AG08395 (cell line): ENCODE data around the gene OR2T29.
"Not testable (repeated sequence)": the region's sequence is repeated elsewhere in the genome, so short reads cannot be mapped to it uniquely, and the experiment has no call there.

Experiments
- DNase-seq: peaks from one replicate; pipeline ENCODE4 v3.0.0; 2012; ENCODE audit warnings: mixed read lengths, low spot score

The OR2T29 gene, protein sequence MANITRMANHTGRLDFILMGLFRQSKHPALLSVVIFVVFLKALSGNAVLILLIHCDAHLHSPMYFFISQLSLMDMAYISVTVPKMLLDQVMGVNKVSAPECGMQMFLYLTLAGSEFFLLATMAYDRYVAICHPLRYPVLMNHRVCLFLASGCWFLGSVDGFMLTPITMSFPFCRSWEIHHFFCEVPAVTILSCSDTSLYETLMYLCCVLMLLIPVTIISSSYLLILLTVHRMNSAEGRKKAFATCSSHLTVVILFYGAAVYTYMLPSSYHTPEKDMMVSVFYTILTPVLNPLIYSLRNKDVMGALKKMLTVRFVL

DNA sequence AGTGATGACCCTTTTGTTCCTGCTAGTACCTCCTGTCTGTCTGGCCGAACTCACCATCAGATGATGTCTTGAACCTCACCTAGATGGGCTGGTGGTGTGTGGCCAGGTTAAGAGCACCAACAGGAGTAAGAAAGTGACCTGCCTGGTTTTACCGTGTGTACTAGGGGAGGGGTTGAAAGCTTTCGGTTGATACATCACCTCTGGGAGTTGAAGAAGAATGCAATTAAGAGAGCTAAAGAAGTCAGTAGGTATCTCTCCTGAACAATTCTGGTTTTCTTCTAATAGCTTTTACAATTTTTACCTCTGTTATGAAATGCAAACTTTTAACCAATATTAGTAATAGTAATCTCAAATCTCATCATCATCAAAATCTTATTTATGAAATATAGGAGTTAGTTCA, at the start of gene OR2T29:
OR2T29 (minus strand) TSS at position 101 of the 400 bp plus-strand sequence. CDS start 3,281 bp downstream, outside the sequence.
- not testable (repeated sequence) for DNase-seq

DNA sequence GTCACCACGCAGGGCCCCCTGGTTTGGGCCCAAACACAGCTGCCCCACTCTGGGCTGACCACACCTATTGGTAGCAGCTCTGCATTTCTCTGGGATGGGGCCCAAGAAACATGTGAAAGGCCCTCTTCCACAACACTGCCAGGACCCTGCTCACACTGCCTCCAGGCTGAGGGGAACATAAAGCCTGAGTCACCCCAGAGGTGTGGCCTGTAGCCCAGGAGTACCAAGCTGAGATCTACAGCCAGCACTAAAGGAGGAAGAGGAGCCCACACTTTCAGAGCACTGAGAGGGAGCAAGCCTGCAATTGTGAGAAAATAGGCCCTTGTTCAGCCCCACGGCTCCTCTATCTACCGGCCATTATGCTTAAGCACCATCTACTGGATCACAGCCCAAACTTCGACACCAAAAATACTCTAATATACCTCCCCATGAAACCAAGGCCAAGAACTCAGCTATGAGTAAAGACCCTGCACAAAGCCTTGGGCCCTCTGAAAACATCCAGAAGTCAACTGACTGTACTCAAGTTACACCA, 49.4 kb upstream of the OR2T29 start:
- DNase-seq = no peak

DNA sequence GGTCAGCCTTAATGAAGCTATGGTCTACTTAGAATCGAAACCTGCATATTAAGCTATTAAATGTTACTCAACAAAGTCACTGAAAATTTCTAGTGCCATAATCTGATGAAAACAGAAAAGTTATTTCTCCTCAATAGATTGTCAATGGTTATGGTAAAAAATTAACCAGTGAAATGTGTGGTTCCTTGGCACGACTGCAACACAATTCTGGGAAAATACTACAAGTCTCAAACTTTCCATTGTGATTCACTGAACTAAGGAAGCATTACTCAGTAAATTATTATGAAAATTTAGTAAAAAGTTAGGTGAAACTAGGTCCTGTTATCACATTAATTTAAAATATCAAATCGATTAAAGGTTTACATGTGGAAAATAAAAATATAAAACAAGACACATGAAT, 47.7 kb upstream of the OR2T29 start:
- DNase-seq = no peak

DNA sequence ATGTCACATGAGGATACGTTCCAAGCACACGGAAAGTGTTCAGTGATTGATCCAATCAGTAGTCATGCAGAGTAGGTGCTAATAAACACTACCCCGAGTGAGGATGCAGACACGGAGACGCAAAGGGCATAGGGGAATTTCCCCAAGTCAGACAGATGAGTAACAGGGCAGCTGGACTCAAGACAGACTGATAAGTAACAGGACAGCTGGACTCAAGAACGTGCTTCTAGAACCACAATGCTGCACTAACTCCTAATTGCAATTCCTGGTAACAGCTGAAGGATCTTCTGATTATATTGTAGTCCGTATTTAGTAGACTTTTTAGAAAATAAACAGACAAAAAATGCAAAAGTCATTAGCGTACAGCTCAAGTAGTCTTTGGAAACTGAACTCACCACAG, 36.8 kb upstream of the OR2T29 start:
- DNase-seq = no peak

DNA sequence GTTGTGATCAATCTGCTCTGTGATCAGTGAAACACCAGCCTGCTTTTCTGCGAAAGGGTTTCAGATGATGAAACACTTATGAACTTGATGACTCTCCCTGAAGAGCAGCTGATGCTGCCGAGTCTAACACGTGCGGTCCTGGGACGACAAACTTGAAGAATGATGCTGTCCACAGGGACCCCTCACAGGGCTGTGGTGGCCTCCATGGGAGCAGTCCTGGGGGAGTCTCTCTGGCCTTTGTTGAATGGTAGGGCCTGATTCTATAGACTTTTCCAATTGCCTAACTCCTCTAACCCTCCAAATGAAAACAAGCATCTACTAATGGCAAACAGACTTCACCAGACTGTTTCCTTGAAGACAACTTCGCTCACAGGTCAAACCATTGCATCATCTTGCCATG, 35.0 kb upstream of the OR2T29 start, which contains the start of gene OR2T10:
OR2T10 (minus strand) TSS at position 112 of the 400 bp plus-strand sequence. CDS start 3,932 bp downstream, outside the sequence.
- no peak for DNase-seq

DNA sequence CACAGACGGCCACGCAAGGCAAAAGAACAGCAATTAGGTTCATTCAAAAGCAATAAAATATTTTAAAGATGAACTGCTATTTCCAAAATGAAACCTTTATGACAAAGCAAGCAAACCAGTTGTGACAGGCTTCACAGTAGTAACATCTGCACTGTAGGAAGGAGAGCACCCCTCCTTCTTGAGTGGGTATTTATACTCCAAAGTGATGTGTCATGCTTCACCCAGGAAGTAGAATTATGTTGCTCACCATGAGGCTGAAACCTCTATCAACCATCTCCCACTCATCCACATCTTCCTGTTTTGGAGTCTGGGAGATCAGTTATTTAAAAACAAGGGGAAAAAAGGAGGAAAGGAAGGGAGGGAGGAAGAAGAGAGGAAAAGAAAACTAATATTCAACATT, 34.0 kb upstream of the OR2T29 start:
- no peak for DNase-seq

DNA sequence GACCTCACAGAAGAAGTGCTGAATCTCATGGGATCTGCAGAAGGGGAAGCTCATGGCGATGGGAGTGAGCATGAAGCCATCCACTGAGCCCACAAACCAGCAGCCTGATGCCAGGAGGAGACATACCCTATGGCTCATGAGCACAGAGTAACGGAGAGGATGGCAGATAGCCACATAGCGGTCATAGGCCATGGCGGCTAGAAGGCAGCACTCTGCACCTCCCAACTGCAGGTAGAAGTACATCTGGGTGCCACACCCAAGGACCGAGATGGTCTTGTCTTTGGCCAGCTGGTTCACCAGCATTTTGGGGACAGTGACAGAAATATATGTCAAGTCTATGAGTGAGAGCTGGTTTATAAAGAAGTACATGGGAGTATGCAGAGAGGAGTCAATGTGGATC, 30.7 kb upstream of the OR2T29 start:
- no peak for DNase-seq

DNA sequence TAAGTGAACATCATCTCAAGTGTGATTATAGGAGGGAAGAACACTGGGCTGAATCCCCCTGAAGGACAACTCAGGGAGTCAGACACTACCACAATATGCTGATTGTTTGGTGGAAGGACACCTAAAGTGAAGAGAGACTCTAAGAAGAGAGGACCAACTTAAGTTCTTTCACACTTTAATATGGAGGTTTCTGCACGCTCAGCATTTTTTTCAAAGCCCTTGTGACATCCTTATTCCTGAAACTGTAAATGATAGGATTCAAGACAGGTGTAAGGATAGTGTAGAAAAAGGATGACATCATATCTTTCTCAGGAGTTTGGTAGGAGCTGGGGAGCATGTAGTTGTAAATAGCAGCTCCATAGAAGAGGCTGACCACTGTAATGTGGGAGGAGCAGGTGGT, 30.1 kb upstream of the OR2T29 start:
- no peak for DNase-seq

DNA sequence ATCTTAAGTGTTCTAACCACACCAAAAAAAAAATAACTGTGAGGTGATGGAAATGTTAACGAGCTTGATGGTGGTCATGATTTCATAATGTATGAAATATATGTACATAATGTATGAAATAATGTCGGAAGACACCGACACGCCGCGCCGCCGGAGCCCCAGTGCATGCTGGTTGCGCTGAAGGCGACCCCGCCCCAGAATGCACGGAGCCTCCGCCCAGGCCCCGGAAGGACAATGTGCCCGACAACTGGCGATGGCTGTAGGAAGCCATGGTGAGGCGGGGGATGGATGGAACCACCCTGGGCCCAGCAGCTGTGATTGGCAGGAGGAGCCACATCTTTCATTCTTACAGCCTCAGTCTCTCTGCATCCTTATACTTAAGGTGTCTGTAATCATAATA, 27.5 kb upstream of the OR2T29 start:
- DNase-seq = no peak

DNA sequence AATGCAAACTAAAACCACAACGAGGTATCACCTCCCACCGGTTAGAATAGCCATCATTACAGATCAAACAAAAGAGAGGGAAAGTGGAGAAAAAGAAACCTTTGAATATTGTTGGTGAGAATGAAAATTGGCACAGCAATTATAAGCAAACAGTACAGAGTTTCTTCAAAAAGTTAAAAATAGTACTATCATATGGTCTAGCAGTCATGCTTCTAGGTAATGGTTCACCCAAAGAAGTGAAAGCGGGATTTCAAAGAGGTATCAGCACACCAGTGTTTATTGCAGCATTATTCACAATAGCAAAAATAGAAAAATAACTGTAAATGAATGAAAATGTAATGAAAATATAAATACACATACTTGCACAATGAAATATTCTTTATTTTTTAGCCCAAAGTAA, 26.8 kb upstream of the OR2T29 start:
- no peak for DNase-seq

DNA sequence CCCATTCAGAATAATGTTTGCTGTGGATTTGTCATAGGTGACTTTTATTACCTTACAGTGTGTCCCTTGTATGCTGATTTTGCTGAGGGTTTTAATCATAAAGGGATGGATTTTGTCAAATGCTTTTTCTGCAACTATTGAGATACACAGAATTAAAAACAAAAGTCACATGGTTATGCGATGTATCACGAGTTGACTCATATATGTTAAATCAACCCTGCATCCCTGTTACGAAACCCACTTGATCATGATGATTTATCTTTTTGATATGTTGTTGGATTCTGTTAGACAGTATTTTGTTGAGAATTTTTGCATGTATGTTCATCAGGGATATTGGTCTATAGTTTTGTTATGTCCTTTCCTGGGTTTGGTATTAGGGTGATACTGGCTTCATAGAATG, 22.7 kb upstream of the OR2T29 start:
- no peak for DNase-seq

DNA sequence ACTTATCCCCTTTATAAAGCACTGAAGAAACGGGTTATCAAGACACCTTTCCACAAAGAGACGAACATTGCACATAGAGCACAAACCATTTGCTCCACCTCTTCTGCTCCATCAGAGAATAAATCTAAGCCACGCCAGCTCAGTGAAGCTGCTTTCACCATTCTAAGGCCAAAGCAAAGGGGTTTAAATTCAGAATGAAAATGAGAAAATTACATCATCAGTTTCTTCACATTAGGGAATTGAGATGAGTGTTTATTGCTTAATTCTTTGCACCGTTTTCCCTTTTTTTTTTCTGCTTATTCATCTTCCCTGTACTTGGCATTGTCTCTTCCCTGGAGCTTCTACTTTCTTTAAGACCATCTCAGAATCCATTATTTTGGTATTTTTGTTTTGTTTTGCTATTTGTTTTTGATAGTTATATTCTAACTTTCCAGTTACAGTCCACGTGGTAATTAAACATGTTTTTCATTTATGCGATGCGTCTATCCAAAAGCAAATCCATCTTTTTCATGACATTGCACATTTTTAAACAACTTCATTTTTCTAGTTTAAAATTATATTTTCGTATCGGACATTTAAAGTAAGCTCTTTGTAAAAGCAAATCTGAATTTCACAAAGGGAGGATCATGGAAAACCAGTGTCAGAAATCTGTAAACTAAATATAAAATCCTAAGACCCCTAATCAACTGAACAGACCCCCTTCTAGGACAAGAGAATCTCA, 13.8 kb upstream of the OR2T29 start:
- DNase-seq = no peak

DNA sequence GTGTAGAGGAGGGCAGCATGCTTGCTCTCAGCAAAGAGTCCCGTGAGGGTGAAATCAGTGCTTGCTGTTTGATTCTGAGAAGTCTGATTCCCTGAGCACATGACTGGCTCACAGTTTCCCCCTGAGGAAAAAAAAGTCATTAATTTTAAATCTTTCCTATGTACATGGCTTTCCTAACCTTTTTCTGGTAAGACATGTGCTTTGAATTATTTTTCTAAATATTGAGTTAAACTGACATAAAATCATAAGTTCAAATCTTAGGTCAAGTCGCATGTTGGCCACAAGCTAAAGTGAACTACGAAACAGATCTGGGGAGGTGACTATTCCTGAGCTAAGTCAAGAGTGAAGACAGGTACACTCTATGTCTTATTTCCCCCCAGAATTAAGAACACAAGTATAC, 12.1 kb upstream of the OR2T29 start, which contains the start of gene OR2T34:
OR2T34 (minus strand) TSS at position 101 of the 400 bp plus-strand sequence; CDS start at position 101, 0 bp downstream.
- not testable (repeated sequence) for DNase-seq

DNA sequence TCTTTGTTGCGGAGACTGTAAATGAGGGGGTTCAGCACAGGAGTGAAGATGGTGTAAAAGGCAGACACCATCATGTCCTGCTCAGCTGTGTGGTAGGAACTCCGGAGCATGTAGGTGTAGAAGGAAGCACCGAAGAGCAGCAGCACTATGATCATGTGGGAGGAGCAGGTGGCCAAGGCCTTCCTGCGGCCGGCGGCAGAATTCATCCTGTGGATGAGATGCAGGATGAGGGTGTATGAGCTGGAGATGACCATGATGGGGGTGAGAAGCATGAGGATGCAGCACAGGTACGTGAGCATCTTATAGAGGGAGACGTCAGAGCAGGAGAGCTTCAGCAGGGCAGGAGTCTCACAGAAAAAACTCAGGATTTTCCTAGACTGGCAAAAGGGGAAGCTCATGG, 11.3 kb upstream of the OR2T29 start:
- not testable (repeated sequence) for DNase-seq

DNA sequence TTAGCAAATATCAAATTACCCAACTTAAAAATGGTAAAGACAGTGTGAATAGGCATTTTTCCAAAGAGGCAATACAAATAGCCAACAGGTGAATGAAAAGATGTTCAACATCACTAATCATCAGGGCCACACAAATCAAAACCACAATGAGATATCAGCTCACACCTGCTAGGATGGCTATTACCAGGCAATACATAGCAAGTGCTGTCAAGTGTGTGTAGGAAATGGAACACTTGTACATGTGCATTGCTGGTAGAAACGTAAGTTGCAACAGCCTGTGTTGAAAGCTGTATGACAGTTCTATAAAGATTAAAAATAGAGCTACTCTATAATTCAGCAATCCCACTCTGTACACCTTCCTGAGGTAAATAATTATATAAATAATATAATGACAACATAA, 9.5 kb upstream of the OR2T29 start:
- DNase-seq = not testable (repeated sequence)

DNA sequence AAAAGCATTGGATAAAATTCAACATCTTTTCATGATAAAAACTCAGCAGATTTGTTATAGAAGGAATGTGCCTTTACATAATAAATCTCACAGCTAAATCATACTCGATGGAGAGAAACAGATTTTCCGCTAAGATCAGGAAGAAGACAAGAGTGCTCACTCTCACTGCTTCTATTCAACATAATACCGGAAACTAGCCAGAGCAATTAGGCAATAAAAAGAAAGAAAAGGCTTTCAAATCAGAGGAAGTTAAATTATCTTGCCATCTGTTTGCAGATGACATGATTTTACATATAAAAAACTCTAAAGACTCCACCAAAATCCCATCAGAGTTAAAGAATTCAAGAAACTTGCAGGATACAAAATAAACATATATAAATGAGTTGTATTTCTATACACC, 8.2 kb upstream of the OR2T29 start:
- DNase-seq = not testable (repeated sequence)

DNA sequence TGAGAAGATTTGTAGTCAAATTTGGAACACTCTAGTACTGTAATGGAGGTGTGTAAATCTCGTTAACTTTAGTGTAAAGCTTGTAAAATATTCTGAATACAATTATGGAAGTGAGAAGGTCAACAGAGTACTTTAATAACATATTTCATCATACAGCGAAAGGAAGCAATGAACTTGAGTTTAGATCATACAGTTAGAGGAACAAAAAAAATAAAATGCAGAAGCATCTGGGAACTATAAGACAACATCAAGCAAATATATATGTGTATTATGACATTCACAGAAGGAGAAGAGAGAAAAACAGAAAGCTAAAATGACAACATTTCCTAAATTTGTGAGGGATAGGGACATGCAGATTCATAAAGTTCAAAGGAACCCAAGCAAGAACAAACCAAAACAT, 6.5 kb upstream of the OR2T29 start:
- not testable (repeated sequence) for DNase-seq

DNA sequence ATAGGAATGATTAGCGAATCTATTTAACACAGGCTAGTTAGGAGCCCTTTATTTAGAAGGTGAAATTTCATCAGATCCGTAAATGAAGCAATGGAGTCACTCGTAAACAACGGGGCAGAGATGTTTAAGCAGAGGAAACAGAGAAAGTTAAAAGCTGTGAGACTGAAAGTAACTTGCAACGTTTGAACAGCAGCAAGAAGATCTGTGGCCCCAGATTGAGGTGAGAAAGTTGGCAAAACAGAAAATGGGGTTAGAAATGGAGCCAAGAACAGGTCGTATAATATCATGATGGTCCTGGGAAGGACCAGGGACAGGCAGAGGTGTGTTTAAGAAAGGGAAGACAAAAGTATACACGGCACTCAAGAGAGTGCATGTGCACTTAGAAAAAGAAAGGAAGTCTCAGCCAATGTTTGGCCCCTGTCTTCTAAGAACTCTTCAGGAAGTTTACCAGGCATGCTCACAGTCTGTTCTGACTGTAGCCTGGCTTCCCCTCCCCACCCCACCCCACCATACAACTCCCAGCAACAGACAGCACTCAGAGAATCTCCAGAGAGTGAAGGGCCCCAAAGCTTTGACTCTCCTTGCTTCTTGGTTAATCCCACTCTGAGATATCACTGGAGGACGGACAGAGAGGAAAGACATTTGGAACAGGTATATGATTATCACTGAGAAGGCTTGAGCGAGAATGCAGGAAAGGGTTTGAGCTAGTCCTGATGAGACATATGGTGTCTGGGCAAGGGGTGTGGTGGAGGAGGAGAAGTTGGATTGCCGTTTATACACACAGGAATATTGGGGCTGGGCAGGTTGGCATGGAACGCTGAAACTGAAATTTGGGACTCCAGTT, 3.2 kb upstream of the OR2T29 start:
- not testable (repeated sequence) for DNase-seq

DNA sequence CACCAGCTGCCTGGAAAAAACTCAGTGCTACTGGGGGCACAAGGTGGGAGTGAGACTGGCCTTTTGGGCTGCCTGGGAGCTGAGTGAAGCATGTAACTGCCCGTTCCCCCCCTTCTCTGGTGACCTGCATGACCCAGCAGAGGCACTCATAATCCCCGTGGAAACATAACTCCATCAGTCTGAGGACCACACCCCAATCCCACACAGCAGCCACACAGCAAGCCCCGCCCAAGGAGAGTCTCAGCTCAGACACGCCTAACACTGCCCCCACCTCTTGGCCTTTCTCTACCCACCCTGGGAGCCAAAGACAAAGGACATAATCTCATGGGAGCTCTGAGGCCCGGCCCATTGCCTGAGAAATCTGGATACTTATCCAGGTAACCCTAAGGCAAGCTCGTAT, 11.5 kb downstream of the OR2T29 start:
- DNase-seq = not testable (repeated sequence)

DNA sequence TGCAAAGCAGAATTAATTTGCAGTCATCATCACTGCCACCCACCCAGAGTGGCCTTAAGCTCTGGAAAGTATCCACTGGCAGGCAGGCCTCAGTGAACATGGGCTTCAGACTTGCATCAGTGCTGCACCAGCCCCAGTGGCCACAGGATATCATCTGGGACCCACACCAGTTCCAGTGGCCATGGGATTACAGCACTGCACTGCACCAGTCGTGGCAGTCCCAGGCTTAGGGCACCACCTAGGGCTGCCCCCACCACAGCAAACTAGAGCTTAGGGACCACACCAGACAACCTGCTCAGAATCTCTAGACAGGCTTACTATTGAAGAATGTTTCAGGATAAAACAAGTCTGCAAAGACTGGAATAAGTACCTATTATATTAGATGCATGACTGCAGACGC, 15.2 kb downstream of the OR2T29 start:
- DNase-seq = not testable (repeated sequence)

DNA sequence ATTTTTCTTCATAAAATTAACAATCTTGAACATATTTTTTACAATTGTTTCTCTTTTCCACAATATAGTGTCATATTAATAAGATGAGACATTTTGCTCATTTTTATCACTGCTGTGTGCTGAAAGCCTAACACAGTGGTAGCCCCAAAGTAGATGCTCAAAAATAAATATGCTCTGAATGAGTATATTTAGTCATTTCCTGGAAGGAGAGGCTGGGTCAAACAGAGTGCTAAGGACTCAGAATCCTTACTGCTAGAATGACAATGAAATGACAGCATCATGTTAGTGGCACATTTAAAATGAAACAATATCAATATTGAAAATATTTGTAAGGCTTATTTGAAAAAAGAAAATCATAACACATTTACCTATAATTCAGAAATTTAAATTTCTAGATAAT, 25.1 kb downstream of the OR2T29 start:
- DNase-seq = not testable (repeated sequence)

DNA sequence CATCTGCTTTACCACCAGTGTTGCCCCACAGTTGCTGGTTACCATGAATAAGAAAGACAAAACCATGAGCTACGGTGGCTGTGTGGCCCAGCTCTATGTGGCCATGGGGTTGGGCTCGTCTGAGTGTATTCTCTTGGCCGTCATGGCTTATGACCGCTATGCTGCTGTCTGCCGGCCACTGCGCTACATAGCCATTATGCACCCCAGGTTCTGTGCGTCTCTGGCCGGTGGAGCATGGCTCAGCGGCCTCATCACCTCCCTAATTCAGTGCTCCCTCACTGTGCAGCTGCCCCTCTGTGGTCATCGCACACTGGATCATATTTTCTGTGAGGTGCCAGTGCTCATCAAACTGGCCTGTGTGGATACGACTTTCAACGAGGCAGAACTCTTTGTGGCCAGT, 40.7 kb downstream of the OR2T29 start:
- no peak for DNase-seq
